ENCODE results near the gene CBFA2T2. TPM values are rescaled to one million over a fixed set of nuclear protein-coding genes. Genes with fewer than 3 reads are reported as not detected.

CBFA2T2 gene
- total RNA-seq, 1 experiment from 2014 or later = 16.3 TPM

DNA sequence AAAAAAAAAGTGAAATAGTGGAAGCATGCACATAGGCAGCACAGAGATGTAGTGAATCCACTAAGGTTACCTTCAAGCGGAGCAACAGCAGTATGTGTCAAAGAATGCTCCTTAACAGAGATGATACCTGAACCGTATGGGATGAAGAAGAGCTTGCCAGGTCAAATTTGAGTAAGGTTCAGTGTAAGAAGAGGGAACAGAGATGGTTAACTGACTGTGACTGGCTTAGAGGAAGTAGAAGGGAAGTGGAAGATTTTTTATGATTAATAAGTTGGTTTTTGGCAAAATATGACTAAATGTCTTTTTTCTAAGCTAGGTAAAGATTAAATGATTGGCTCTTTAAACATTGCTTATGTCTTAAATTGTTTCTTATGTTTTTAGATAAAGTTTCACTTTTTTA lies 119.6 kb downstream of the CBFA2T2 start:
- CTCF ChIA-PET = interaction anchor here (0.6 kb wide), 1 partner anchor 143 kb away, joined by 3 read pairs; no protein-coding TSS in a partner anchor
- no peaks in the 10 kb centered on the region for H3K27me3 ChIP-seq (ENCODE audit: control insufficient read depth, insufficient read depth, low read length)
- H3K4me1 ChIP-seq (ENCODE audit: control insufficient read depth, insufficient read depth, low read length) = no peaks in the 10 kb centered on the region
- intact Hi-C loops (cut with micrococcal nuclease; ENCODE audit: unreplicated experiment) = no loop called here
- no peak for DNase-seq (ENCODE audit: low read depth, low spot score)
- H3K9me3 ChIP-seq (ENCODE audit: control insufficient read depth, insufficient read depth, low read depth, low read length) = no peaks in the 10 kb centered on the region
- in situ Hi-C loops (cut with HindIII; ENCODE audit: low pct_unique_long_range_greater_than_20kb, low sequenced_read_pairs) = no loop called here
- H3K27ac ChIP-seq (ENCODE audit: low read length) = no peak overlapping the region
- H3K36me3 ChIP-seq (ENCODE audit: control insufficient read depth, insufficient read depth, low read length) = peaks cover 3% of the 10 kb centered on the region; the same call in 1 of the 2 replicates
- POLR2A ChIA-PET = no interaction called here
- no TSS peak for BruUV-seq (replicated peaks)
- TF ChIP-seq SIN3A (IDR thresholded peaks at IDR 0.05; ENCODE audit: borderline replicate concordance, insufficient read depth, low read depth, low read length) = no peak
- TF ChIP-seq, protein P1, sequence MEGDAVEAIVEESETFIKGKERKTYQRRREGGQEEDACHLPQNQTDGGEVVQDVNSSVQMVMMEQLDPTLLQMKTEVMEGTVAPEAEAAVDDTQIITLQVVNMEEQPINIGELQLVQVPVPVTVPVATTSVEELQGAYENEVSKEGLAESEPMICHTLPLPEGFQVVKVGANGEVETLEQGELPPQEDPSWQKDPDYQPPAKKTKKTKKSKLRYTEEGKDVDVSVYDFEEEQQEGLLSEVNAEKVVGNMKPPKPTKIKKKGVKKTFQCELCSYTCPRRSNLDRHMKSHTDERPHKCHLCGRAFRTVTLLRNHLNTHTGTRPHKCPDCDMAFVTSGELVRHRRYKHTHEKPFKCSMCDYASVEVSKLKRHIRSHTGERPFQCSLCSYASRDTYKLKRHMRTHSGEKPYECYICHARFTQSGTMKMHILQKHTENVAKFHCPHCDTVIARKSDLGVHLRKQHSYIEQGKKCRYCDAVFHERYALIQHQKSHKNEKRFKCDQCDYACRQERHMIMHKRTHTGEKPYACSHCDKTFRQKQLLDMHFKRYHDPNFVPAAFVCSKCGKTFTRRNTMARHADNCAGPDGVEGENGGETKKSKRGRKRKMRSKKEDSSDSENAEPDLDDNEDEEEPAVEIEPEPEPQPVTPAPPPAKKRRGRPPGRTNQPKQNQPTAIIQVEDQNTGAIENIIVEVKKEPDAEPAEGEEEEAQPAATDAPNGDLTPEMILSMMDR (IDR thresholded peaks at IDR 0.05) = no peak
- TF ChIP-seq, protein P2, sequence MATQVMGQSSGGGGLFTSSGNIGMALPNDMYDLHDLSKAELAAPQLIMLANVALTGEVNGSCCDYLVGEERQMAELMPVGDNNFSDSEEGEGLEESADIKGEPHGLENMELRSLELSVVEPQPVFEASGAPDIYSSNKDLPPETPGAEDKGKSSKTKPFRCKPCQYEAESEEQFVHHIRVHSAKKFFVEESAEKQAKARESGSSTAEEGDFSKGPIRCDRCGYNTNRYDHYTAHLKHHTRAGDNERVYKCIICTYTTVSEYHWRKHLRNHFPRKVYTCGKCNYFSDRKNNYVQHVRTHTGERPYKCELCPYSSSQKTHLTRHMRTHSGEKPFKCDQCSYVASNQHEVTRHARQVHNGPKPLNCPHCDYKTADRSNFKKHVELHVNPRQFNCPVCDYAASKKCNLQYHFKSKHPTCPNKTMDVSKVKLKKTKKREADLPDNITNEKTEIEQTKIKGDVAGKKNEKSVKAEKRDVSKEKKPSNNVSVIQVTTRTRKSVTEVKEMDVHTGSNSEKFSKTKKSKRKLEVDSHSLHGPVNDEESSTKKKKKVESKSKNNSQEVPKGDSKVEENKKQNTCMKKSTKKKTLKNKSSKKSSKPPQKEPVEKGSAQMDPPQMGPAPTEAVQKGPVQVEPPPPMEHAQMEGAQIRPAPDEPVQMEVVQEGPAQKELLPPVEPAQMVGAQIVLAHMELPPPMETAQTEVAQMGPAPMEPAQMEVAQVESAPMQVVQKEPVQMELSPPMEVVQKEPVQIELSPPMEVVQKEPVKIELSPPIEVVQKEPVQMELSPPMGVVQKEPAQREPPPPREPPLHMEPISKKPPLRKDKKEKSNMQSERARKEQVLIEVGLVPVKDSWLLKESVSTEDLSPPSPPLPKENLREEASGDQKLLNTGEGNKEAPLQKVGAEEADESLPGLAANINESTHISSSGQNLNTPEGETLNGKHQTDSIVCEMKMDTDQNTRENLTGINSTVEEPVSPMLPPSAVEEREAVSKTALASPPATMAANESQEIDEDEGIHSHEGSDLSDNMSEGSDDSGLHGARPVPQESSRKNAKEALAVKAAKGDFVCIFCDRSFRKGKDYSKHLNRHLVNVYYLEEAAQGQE (IDR thresholded peaks at IDR 0.05; ENCODE audit: insufficient read depth in 1 of 2, low read depth in 2 of 2, low read length in 1 of 2) = no peak
- no peak for TF ChIP-seq POLR2AphosphoS5 (IDR thresholded peaks at IDR 0.05; ENCODE audit: low read depth, low read length)
- TF ChIP-seq TCF7L2 (IDR thresholded peaks at IDR 0.05; ENCODE audit: low read depth, low read length) = no peak
- H3K4me3 ChIP-seq (ENCODE audit: low read depth in 2 of 2, low read length in 2 of 2) = no peak overlapping the region
- ATAC-seq = no peak

DNA sequence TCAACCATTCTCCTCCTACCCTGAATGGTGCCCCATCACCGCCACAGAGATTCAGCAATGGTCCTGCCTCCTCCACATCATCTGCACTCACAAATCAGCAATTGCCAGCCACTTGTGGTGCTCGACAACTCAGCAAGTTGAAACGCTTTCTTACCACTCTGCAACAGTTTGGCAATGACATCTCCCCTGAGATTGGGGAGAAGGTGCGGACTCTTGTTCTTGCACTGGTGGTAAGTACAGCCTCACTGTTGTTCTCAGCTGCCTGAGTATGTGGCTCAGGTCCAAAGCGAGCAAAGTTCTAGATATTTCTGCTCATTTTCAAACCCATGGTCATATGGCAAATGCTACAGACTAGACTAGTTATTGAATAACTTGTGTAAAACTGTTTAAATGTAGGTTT lies 121.2 kb downstream of the CBFA2T2 start:
- in situ Hi-C loops (cut with HindIII; ENCODE audit: low pct_unique_long_range_greater_than_20kb, low sequenced_read_pairs) = no loop called here
- Histone ChIP-seq H3K27ac (ENCODE audit: low read length) (no peak overlapping the region), H3K27me3 (ENCODE audit: control insufficient read depth, insufficient read depth, low read length) (no peaks in the 10 kb centered on the region)

More for the DNA sequence above, 121.2 kb downstream of the CBFA2T2 start:
- no peak for DNase-seq (ENCODE audit: low read depth, low spot score)
- Histone ChIP-seq H3K9me3 (ENCODE audit: control insufficient read depth, insufficient read depth, low read depth, low read length) (no peaks in the 10 kb centered on the region), H3K4me3 (ENCODE audit: low read depth in 2 of 2, low read length in 2 of 2) (no peak overlapping the region), H3K4me1 (ENCODE audit: control insufficient read depth, insufficient read depth, low read length) (no peaks in the 10 kb centered on the region), H3K36me3 (ENCODE audit: control insufficient read depth, insufficient read depth, low read length) (peaks cover 3% of the 10 kb centered on the region; the same call in 1 of the 2 replicates)
- no peak for ATAC-seq
- ChIA-PET CTCF (no interaction called here), POLR2A (no interaction called here)
- BruUV-seq (replicated peaks) = no TSS peak
- intact Hi-C loops (cut with micrococcal nuclease; ENCODE audit: unreplicated experiment) = no loop called here
- TF ChIP-seq POLR2AphosphoS5 (IDR thresholded peaks at IDR 0.05; ENCODE audit: low read depth, low read length) = no peak
- TF ChIP-seq, protein P2 (IDR thresholded peaks at IDR 0.05; ENCODE audit: insufficient read depth in 1 of 2, low read depth in 2 of 2, low read length in 1 of 2) = no peak
- no peak for TF ChIP-seq TCF7L2 (IDR thresholded peaks at IDR 0.05; ENCODE audit: low read depth, low read length)
- no peak for TF ChIP-seq SIN3A (IDR thresholded peaks at IDR 0.05; ENCODE audit: borderline replicate concordance, insufficient read depth, low read depth, low read length)
- TF ChIP-seq, protein P1 (IDR thresholded peaks at IDR 0.05) = no peak

Data from Panc1 (cell line).